ENCODE results near the gene COA6. TPM values are rescaled to one million over a fixed set of nuclear protein-coding genes. Genes with fewer than 3 reads are reported as not detected.
"Not testable (repeated sequence)": the region's sequence is repeated elsewhere in the genome, so short reads cannot be mapped to it uniquely, and the experiment has no call there.

COA6 gene, protein sequence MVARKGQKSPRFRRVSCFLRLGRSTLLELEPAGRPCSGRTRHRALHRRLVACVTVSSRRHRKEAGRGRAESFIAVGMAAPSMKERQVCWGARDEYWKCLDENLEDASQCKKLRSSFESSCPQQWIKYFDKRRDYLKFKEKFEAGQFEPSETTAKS
- 102 and 108 TPM in 2 replicates for total RNA-seq (2014; rRNA removed; shearing (Covaris generic))
- 64.4 and 69.0 TPM in 2 replicates for polyA plus RNA-seq (2015; cell fraction: cytosol; rRNA removed)
- 14.5 and 22.7 TPM in 2 replicates for polyA plus RNA-seq (2015; cell fraction: nucleus; rRNA removed)

DNA sequence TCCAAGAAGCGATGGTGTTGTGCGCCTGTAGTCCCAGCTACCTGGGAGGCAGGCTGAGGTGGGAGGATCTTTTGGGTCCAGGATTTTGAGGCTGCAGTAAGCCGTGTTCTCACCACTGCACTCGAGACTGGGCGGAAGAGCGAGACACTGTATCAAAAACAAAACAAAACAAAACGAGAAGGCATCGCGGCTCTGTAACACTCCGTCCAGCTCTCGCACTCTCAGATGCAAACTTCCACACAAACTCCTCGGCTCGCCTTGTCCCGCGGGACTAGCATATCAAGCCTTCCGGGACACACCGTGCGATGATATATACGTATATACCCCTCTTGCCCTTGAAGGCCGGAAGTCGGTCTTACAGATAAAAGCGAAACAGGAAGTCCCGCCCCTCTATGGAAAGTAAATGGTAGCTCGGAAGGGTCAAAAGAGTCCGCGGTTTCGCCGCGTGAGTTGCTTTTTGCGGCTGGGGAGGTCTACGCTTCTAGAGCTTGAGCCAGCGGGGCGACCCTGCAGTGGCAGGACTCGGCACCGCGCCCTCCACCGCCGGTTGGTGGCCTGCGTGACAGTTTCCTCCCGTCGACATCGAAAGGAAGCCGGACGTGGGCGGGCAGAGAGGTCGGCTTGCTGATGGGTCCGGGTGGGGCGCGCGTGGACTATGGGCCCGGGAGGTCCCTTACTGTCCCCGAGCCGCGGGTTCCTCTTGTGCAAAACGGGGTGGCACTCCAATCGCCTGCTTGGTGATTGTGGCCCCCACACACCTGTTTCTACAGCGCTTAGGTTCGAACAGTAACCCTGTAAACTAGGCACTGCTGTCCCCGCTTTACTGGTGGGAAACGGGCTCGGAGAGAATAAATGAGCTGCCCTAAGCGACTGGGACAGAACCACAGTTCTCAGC is at the start of gene COA6:
COA6 (plus strand) TSS at position 393 of the 895 bp plus-strand sequence; CDS start at position 404, 11 bp downstream.
- DNase-seq (ENCODE audit: low read depth, low spot score): peak; percentile 98
- in situ Hi-C loops (cut with HindIII; ENCODE audit: low pct_unique_long_range_greater_than_20kb, low sequenced_read_pairs): no loop called here

GRCh38 chr1:234324821-234325220 is 48.4 kb upstream of the COA6 start:
- in situ Hi-C loops (cut with HindIII; ENCODE audit: low pct_unique_long_range_greater_than_20kb, low sequenced_read_pairs): no loop called here
- no peak for DNase-seq (ENCODE audit: low read depth, low spot score)

DNA sequence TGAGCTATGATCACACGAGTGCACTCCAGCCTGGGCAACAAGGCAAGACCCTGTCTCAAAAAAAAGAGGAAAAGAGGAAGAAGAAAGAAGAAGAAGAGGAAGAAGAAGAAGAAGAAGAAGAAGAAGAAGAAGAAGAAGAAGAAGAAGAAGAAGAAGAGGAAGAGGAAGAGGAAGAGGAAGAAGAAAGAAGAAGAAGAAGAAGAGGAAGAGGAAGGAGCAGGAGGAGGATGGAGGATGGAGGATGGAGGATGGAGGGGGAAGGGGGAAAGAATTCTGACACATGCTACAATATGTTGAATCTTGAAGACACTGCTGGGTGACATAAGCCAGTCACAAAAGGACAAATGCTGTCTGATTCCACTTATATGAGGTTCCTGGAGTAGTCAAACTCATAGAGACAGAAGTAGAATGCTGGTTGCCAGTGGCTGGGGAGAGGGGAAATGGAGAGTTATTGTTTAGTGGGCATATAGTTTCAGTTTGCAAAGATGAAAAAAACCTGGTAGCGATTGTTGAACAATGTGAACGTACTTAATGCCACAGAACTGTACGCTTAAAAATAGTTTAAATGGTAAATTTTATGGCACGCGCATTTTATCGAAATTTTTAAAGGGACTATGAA is 47.3 kb upstream of the COA6 start:
- no peak for DNase-seq (ENCODE audit: low read depth, low spot score)
- in situ Hi-C loops (cut with HindIII; ENCODE audit: low pct_unique_long_range_greater_than_20kb, low sequenced_read_pairs): no loop called here

GRCh38 chr1:234326497-234327366 is 46.5 kb upstream of the COA6 start:
- peak; percentile 77 for DNase-seq (ENCODE audit: low read depth, low spot score)
- in situ Hi-C loops (cut with HindIII; ENCODE audit: low pct_unique_long_range_greater_than_20kb, low sequenced_read_pairs): no loop called here

- DNase-seq (ENCODE audit: low read depth, low spot score): no peak
- in situ Hi-C loops (cut with HindIII; ENCODE audit: low pct_unique_long_range_greater_than_20kb, low sequenced_read_pairs): no loop called here
These were observed 45.6 kb upstream of the COA6 start for GRCh38 chr1:234327577-234328164.

DNA sequence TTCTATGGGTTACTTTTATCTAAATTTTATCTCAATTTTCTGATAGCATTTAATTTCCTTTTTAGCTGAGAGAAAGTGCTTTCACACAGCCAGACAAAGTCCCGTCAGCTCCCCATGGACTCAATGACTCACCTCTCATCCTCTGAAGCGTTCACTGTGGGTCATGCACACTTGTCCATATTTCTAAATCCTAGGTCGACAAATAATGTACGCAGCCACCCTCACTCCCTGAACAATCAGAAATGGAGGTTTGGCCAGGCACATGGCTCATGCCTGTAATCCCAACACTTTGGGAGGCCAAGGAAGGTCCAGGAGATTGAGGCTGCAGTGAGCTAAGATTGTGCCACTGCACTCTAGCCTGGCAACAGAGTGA is 42.4 kb upstream of the COA6 start:
- DNase-seq (ENCODE audit: low read depth, low spot score): no peak
- in situ Hi-C loops (cut with HindIII; ENCODE audit: low pct_unique_long_range_greater_than_20kb, low sequenced_read_pairs): no loop called here

- in situ Hi-C loops (cut with HindIII; ENCODE audit: low pct_unique_long_range_greater_than_20kb, low sequenced_read_pairs): no loop called here
- no peak for DNase-seq (ENCODE audit: low read depth, low spot score)
These were observed 41.7 kb upstream of the COA6 start for GRCh38 chr1:234331507-234331906.

DNA sequence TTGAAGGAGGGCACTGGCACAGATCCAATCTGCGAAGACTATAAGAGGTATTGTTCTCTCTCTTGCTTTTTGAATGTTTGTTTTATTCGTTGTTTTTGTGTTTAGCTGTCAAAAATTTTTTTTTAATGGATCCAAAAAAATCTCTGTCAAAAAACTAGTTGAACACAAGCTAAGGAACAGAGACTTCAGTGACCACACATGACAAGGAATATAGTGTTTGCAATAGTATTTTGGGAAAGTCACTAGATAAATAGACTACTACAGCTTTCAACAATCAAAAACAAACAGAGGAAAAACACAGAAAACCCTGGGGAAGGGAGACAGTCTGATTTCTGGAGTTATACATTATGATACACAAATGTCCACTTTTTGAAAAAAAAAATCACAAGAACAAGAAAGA is 36.9 kb upstream of the COA6 start:
- in situ Hi-C loops (cut with HindIII; ENCODE audit: low pct_unique_long_range_greater_than_20kb, low sequenced_read_pairs): no loop called here
- no peak for DNase-seq (ENCODE audit: low read depth, low spot score)

GRCh38 chr1:234337233-234337632 is 36.0 kb upstream of the COA6 start:
- DNase-seq (ENCODE audit: low read depth, low spot score): no peak
- in situ Hi-C loops (cut with HindIII; ENCODE audit: low pct_unique_long_range_greater_than_20kb, low sequenced_read_pairs): no loop called here

DNA sequence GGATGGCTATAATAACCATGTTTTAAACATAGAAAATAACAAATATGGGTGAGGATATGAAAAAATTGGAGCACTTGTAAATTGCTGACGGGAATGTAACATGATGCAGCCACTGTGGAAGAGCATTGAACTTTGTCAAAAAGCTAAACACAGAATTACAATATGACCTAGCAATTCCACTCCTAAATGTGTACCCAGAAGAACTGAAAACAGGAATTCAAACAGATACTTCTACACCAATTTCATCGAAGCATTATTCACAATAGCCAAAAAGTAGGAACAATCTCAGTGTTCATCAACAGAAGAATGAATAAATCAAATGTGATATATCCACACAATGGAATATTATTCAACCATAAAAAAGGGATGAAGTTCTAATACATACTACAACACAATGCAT is 32.7 kb upstream of the COA6 start:
- in situ Hi-C loops (cut with HindIII; ENCODE audit: low pct_unique_long_range_greater_than_20kb, low sequenced_read_pairs): no loop called here

GRCh38 chr1:234342774-234343173 is 30.5 kb upstream of the COA6 start:
- in situ Hi-C loops (cut with HindIII; ENCODE audit: low pct_unique_long_range_greater_than_20kb, low sequenced_read_pairs): no loop called here
- no peak for DNase-seq (ENCODE audit: low read depth, low spot score)

More for the DNA sequence above, 32.7 kb upstream of the COA6 start:
- DNase-seq (ENCODE audit: low read depth, low spot score): no peak

- in situ Hi-C loops (cut with HindIII; ENCODE audit: low pct_unique_long_range_greater_than_20kb, low sequenced_read_pairs): no loop called here
- no peak for DNase-seq (ENCODE audit: low read depth, low spot score)
These were observed 28.0 kb upstream of the COA6 start for GRCh38 chr1:234345237-234345636.

DNA sequence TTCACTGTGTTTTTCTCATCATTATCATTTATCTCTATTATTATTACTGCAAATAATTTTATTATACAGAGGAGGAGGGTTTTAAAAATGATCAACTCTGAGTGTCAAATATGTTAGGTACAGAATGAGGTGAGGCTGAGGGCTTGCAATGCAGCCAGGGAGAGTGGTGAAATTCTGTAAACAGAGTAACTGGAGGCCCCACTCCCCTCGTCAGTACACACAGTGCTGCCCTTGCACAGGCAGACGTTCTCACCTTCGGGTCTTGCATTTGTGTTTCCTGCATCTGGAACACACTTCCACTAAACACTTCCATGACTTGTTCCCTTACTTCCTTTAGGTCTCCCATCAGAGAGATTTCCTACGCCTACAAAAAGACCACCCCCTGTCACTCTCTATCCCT is 24.3 kb upstream of the COA6 start:
- DNase-seq (ENCODE audit: low read depth, low spot score): no peak
- in situ Hi-C loops (cut with HindIII; ENCODE audit: low pct_unique_long_range_greater_than_20kb, low sequenced_read_pairs): no loop called here

- no peak for DNase-seq (ENCODE audit: low read depth, low spot score)
- in situ Hi-C loops (cut with HindIII; ENCODE audit: low pct_unique_long_range_greater_than_20kb, low sequenced_read_pairs): no loop called here
These were observed 17.3 kb upstream of the COA6 start for GRCh38 chr1:234355782-234356510.

DNA sequence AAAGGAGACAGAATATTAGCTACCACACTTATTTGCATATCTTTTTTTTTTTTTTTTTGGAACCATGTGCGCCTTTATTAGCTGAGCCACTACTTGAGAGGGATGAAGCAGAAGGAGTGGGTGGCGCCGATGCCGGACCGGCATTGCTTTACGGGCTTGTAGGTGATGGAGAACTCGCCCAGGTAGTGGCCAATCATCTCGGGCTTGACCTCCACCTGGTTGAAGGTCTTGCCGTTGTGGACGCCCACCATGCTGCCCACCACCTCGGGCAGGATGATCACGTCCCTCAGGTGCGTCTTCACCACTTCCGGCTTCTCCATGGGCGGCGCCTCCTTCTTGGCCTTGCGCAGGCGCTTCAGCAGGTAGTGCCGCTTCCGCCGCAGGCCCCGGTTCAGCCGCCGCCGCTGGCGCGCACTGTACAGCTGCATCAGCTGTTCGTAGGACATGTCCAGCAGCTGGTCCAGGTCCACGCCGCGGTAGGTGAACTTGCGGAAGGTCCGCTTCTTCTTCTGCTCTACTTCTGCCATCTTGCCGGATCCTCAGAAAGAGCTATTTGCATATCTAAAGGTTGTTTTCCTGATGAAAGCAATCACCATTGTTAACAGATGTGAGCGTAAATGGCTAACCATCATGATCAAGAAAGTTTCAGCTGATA is 16.5 kb upstream of the COA6 start:
- in situ Hi-C loops (cut with HindIII; ENCODE audit: low pct_unique_long_range_greater_than_20kb, low sequenced_read_pairs): not testable (repeated sequence)
- DNase-seq (ENCODE audit: low read depth, low spot score): peak; percentile 59

- in situ Hi-C loops (cut with HindIII; ENCODE audit: low pct_unique_long_range_greater_than_20kb, low sequenced_read_pairs): no loop called here
- DNase-seq (ENCODE audit: low read depth, low spot score): no peak
These were observed 15.4 kb upstream of the COA6 start for GRCh38 chr1:234357831-234358230.

Measured in SK-MEL-5 (cell line).